ENCODE measurements around the gene PRTFDC1. TPM values are rescaled to one million over a fixed set of nuclear protein-coding genes. Genes with fewer than 3 reads are reported as not detected.

The PRTFDC1 gene
- total RNA-seq, 1 donor from 2014 or later: 27.0 TPM

DNA sequence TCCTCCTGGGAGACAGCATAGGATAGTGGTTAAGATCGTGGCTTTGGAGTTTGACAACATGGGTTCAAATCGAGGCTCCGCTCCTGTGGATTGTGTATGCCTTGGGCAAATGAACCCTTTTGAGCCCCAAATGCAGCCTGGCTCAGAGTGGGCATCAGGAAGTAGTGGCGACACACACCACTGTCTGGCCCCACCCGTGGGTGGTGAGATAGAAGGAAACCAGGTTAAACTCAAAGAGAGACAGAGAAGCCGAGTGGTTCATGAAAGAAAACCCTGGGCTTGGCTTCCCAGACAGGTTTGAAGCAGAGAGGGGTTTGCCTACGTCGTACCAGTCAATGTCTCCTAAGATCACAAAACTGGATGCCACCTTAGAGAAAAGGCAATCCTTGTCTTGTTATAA lies 57.7 kb downstream of the PRTFDC1 start:
- Mint-ChIP-seq H3K4me1 (peaks cover 18% of the 10 kb centered on the region), H3K36me3 (peaks cover 3% of the 10 kb centered on the region), H3K27me3 (ENCODE audit: low read depth) (no peaks in the 10 kb centered on the region), H3K4me3 (no peak overlapping the region), H3K27ac (no peak overlapping the region), H3K9me3 (no peaks in the 10 kb centered on the region)
- TF ChIP-seq, protein P1, sequence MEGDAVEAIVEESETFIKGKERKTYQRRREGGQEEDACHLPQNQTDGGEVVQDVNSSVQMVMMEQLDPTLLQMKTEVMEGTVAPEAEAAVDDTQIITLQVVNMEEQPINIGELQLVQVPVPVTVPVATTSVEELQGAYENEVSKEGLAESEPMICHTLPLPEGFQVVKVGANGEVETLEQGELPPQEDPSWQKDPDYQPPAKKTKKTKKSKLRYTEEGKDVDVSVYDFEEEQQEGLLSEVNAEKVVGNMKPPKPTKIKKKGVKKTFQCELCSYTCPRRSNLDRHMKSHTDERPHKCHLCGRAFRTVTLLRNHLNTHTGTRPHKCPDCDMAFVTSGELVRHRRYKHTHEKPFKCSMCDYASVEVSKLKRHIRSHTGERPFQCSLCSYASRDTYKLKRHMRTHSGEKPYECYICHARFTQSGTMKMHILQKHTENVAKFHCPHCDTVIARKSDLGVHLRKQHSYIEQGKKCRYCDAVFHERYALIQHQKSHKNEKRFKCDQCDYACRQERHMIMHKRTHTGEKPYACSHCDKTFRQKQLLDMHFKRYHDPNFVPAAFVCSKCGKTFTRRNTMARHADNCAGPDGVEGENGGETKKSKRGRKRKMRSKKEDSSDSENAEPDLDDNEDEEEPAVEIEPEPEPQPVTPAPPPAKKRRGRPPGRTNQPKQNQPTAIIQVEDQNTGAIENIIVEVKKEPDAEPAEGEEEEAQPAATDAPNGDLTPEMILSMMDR (IDR thresholded peaks at IDR 0.05; ENCODE audit: unreplicated experiment): no peak
- no peak for DNase-seq (ENCODE audit: low spot score in 2 of 2, unreplicated experiment in 2 of 2)

GRCh38 chr10:24894309-24894708 lies 58.1 kb downstream of the PRTFDC1 start:
- TF ChIP-seq, protein P1 (IDR thresholded peaks at IDR 0.05; ENCODE audit: unreplicated experiment): no peak
- H3K27me3 Mint-ChIP-seq (ENCODE audit: low read depth): no peaks in the 10 kb centered on the region
- peaks cover 3% of the 10 kb centered on the region for H3K36me3 Mint-ChIP-seq
- H3K4me1 Mint-ChIP-seq: peaks cover 22% of the 10 kb centered on the region
- no peak overlapping the region for H3K27ac Mint-ChIP-seq
- DNase-seq (ENCODE audit: low spot score in 2 of 2, unreplicated experiment in 2 of 2): no peak
- no peak overlapping the region for H3K4me3 Mint-ChIP-seq
- H3K9me3 Mint-ChIP-seq: no peaks in the 10 kb centered on the region

DNA sequence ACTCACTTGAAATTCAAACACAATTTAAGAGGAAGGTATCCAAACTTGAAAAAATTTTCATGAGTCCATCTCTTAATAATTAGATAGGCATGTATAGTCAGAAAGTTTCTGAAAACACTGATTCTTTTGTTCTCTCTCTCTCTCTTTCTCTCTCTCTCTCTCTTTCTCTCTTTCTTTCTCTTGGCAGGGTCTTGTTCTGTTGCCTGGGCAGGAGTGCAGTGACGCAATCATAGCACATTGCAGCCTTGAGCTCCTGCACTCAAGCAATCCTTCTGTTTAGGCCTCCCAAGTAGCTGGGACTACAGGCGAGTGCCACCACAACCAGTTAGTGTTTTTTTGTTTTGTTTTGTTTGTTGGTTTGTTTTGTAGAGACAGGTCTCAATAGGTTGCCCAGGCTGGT lies 59.3 kb downstream of the PRTFDC1 start:
- Mint-ChIP-seq H3K9me3 (no peaks in the 10 kb centered on the region), H3K4me3 (no peak overlapping the region), H3K4me1 (peaks cover 23% of the 10 kb centered on the region), H3K27ac (no peak overlapping the region), H3K27me3 (ENCODE audit: low read depth) (no peaks in the 10 kb centered on the region), H3K36me3 (peaks cover 3% of the 10 kb centered on the region)
- no peak for DNase-seq (ENCODE audit: low spot score in 2 of 2, unreplicated experiment in 2 of 2)
- TF ChIP-seq, protein P1 (IDR thresholded peaks at IDR 0.05; ENCODE audit: unreplicated experiment): no peak

DNA sequence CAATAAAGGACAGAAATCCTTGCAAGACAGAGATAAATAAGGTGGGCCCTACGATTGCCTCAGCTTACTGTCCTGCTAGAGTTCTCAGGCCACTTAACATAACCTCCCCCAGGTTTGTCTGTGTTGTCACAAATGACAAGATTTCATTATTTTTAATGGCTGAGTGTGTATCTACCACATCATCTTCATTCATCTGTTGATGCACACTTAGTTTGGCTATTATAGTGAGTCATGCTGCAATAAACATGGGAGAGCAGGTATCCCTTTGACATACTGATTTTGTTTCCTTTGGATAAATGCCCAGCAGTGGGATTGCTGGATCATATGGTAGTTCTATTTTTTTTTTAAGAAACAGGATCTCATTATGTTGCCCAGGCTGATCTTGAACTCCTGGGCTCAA lies 60.6 kb downstream of the PRTFDC1 start:
- H3K4me3 Mint-ChIP-seq: no peak overlapping the region
- no peak for DNase-seq (ENCODE audit: low spot score in 2 of 2, unreplicated experiment in 2 of 2)
- no peaks in the 10 kb centered on the region for H3K9me3 Mint-ChIP-seq
- H3K27me3 Mint-ChIP-seq (ENCODE audit: low read depth): no peaks in the 10 kb centered on the region
- peaks cover 14% of the 10 kb centered on the region for H3K4me1 Mint-ChIP-seq
- TF ChIP-seq, protein P1 (IDR thresholded peaks at IDR 0.05; ENCODE audit: unreplicated experiment): no peak
- no peaks in the 10 kb centered on the region for H3K36me3 Mint-ChIP-seq
- peak overlapping the region; percentile 30 for H3K27ac Mint-ChIP-seq

- H3K9me3 Mint-ChIP-seq: no peaks in the 10 kb centered on the region
- no peak overlapping the region for H3K4me3 Mint-ChIP-seq
- TF ChIP-seq, protein P1 (IDR thresholded peaks at IDR 0.05; ENCODE audit: unreplicated experiment): no peak
- no peak for DNase-seq (ENCODE audit: low spot score in 2 of 2, unreplicated experiment in 2 of 2)
- H3K36me3 Mint-ChIP-seq: no peaks in the 10 kb centered on the region
- no peaks in the 10 kb centered on the region for H3K27me3 Mint-ChIP-seq (ENCODE audit: low read depth)
- peaks cover 19% of the 10 kb centered on the region for H3K4me1 Mint-ChIP-seq
- H3K27ac Mint-ChIP-seq: peak overlapping the region; percentile 11
Measured at GRCh38 chr10:24889639-24890038, 62.8 kb downstream of the PRTFDC1 start.

DNA sequence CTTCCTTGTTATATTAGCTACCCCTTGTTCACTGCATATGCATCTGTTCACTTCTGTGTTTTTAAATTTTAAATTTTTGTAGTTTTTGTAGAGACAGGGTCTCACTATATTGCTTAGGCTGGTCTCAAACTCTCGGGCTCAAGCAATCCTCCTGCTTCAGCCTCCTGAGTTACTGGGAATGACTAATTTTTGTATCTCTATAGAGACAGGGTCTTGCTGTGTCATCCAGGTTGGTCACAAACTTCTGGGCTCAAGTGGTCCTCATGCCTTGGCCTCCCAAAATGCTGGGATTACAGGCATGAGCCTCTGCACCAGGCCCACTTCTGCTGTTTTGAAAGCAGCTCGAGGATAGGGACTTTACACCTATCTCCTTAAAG lies 64.6 kb downstream of the PRTFDC1 start:
- no peak overlapping the region for H3K4me3 Mint-ChIP-seq
- H3K9me3 Mint-ChIP-seq: no peaks in the 10 kb centered on the region
- H3K4me1 Mint-ChIP-seq: peaks cover 19% of the 10 kb centered on the region
- no peaks in the 10 kb centered on the region for H3K27me3 Mint-ChIP-seq (ENCODE audit: low read depth)
- H3K27ac Mint-ChIP-seq: no peak overlapping the region
- DNase-seq (ENCODE audit: low spot score in 2 of 2, unreplicated experiment in 2 of 2): no peak
- no peaks in the 10 kb centered on the region for H3K36me3 Mint-ChIP-seq
- TF ChIP-seq, protein P1 (IDR thresholded peaks at IDR 0.05; ENCODE audit: unreplicated experiment): no peak

Data from mesothelial cell of epicardium (in vitro differentiated cells).